Measurements from ENCODE around the gene IER2.
"Not testable (repeated sequence)": the region's sequence is repeated elsewhere in the genome, so short reads cannot be mapped to it uniquely, and the experiment has no call there.

IER2 gene

DNA sequence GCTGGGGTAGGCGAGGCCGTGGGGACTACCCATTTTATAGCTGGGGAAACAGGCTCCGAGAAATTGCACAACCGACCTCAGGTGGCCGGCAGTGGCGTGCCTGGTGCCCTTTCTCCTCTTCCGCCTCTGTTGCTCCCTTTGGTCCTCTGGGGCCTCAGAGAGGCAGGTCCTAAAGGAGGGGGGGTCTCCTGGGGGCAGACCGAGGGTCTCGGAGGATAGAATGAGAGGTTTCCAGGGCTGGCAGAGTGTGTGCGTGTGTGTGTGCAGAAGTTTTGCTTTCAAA, 11.4 kb upstream of the IER2 start:
- no peak for DNase-seq (ENCODE audit: low read depth)

DNA sequence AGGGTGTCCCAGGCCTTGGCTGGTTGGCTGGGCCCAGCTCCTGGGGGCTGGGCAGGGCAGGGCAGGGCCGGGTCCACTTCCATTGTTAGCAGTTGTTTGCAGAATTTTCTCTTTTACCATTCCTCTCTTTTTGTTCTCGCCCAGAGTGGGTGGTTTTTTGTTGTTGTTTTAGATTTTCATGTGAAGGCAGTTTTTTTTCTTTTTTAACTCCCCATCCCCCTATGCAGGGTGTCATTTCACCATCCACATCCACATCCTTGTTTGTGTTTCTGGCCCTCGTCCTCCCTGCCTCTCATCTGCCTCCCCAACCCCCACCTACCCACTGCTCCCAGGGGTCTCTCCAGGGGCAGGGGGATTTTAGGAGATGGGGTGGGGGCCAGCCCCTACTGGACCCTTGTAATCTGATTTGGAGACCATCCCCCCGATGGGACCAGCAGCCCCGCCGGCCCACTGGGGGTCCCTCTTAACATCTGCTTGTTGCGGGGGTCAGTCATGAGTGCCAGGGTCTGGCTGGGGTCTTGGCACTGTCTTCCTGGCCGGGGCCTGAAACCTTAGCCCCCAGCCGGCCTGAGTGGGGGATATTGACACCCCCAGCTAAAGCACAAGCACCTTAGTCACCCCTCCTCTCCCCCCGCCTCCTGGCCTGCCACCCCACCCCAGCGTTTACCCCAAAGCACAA, 10.4 kb upstream of the IER2 start:
- DNase-seq (ENCODE audit: low read depth): no peak

GRCh38 chr19:13146763-13147563, 3.2 kb upstream of the IER2 start:
- DNase-seq (ENCODE audit: low read depth): no peak

DNA sequence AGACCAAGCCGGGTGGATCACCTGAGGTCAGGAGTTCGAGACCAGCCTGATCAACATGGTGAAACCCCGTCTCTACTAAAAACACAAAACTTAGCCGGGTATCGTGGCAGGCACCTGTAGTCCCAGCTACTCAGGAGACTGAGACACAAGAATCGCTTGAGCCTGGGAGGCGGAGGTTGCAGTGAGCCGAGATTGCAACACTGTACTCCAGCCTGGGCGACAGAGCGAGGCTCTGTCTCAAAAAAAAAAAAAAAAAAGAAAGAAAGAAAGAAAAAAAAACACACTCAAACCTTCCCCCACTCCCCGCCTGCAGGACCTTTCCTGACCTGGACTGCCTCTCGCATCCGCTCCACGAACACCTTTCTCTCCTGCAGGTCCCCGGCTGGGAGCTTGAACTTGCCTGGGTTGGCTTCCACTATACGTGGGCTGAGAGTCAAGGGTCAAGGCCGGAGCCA, 1.0 kb upstream of the IER2 start:
- not testable (repeated sequence) for DNase-seq (ENCODE audit: low read depth)

DNA sequence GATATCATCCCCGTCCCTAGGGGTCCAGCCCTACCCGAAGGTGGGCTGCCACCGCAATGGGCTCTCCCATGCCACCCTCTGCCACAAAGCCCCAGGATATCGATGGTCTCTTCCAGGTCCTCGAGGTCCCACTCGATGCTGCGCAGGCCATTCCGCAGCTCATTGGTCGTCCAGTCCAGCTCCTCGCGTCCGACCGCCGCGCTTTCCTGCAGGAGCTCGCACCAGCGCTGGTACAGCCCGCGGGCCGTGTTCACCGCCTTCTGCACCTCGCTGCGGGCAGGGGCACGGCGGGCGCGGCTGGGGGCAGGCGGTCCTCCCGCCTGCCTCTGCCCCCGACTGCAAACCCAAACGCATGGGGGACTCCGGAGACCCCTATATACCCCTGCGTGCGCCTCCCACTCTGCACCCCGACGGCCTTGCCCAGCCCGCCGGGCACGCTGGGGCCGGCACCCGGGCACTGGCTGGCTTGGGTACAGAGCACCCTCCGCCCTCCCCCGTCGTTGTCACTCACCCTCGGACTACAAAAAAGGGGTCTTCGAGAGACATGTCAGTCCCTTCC, 504 bp upstream of the IER2 start:
- no peak for DNase-seq (ENCODE audit: low read depth)

DNA sequence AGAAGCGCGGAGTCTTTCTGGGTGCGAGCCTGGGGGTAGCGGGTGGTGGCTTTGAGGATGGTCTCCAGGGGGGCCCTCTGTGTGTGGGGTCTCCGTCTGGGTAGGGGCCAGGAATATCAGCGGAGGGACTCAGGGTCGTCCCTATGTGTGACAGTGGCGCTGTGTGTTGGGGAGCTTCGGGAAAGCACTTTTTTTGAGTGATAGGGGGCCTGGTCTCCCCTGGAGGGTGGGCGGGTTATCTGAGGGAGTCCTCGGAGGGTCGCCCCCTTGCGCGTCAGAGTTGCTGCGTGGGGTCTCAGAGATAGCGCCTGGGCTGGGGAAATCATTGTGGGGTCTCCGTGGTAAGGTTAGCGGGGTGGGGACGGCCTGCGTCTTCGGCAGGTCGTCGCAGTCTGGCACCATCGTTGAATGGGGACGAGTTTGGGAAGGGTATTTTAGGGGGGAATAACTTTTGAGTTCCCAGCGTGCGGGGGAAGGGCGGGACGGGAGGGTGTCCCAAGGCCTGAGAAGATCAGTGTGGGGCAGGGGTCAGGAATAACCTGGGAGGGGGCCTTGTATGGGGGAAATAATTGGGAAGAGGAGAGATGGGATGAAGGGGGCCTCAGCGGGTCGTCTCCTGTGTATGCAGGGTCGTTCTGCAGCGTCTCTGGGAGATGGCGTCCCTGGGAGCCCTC, 857 bp downstream of the IER2 start:
- no peak for DNase-seq (ENCODE audit: low read depth)

GRCh38 chr19:13151605-13152355, 1.6 kb downstream of the IER2 start:
- peak; percentile 93 for DNase-seq (ENCODE audit: low read depth)

- DNase-seq (ENCODE audit: low read depth): no peak
Observed at GRCh38 chr19:13152356-13152973, 2.3 kb downstream of the IER2 start.

- peak; percentile 93 for DNase-seq (ENCODE audit: low read depth)
Observed at GRCh38 chr19:13152974-13153568, 2.9 kb downstream of the IER2 start.

DNA sequence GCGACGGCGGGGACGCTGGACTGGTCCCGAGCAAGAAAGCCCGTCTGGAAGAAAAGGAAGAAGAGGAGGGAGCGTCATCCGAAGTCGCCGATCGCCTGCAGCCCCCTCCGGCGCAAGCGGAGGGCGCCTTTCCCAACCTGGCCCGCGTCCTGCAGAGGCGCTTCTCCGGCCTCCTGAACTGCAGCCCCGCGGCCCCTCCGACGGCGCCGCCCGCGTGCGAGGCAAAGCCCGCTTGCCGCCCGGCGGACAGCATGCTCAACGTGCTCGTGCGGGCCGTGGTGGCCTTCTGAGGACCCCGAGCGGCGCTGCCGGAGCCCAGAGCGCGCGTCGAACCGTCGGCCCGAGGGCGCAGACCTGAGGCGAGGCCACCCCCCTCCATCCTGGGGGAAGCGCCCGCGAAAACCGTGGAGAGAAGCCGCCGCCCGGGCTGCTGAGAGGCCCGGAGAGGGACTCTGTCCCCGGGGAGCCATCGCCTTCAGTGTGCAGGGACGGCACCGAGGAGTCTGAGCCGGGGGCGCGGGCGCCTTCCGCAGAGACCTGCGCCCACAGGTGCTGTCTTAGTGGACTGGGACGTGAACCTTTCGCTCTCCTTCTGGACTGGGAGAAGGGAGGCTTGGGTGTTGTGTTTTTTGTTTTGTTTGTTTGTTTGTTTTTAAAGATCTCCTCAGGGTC, 3.5 kb downstream of the IER2 start:
- no peak for DNase-seq (ENCODE audit: low read depth)

DNA sequence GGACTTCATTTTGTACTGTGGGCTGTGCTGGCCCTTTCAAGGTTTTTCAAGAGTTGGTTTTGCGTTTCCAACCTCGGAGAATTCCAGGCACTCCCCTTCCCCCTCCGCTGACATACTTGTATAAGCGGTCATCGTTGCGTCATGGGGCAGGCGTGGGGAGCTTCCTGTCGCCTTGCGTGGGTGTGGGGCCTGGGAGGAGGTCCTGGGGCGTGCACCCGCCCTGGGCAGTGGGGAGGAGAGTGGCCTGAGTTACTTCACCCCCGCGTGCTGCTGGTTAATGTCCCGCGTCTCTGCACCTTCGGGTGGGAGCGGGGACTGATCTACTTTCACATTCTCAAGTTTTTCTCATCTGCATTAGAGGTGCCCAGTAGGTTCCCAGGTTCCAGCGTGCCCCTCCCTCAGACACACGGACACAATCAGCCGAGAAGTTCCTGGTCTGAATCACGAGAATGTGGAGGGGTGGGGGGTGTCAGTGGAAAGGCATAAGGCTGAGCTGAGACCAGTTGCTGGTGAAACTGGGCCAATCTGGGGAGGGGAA, 4.1 kb downstream of the IER2 start:
- peak; percentile 63 for DNase-seq (ENCODE audit: low read depth)

DNA sequence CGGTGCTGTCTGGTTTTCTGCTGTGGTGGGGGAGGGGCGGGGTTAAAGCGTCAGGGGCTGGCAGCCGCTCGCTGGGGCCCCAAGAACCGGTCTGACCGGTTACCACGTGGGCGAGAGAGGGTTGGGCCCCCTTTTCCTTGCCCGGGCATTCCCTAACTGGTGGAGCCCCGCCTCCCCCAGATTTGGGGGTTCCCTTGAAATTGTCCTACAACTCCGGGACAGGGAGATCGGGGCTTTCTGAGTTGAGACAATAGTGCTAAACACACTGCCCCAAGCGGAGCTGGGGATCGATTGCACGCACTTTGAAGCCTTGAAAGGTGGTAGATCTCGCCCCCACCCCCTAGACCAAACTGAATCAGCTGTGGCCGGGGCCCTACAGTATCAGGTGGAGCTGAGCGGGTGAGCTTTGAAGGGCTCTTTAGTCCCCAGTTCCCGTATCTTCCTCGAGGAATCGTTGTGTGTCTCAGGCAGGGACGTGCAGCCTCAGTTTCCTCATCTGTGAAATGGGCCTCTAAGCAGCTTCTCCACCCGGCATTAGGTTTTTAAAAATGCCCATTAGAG, 4.8 kb downstream of the IER2 start:
- DNase-seq (ENCODE audit: low read depth): peak; percentile 69

DNA sequence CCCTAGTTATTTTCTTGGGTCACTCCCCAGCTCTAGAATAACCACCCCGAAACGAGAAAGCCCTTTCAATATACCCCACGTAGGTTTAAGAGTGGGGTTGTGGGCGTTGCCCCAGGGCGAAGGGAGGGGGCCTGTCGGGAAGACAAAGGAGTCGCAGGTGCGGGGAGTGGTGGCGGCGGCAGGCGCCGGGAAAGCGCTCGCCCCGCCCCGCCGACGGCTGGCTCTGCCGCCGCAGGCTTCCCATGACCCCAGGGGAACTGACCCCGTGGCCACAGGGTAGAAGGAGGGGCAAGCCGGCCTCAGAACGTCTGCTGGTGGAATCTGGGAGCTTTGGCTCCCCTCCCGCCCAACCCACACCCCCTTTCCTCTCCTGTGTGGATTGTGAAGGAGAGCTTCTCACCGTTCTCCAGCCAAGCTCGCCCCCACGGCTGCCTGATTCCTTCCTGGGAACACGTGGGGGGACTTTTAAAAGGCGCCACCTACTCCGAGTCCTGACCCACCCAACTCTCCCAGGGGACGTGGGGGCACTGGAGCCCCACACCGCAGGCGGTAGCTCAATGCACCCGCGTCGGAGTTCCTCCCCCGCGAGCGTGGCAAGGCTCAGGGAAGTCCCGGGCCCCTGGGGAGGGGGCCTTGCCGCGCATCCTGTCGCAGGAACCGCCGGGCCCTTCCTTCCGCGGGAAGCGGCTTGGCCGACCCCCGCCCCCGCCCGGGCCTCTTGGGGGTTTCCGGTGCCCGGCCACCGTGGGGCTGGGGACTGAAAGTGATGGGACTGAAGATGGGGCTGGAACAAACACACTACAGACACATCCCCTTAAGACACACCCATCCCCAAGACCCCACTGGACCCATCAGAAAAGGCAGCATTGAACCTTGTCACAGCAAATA, 5.5 kb downstream of the IER2 start:
- DNase-seq (ENCODE audit: low read depth): peak; percentile 68

GRCh38 chr19:13159713-13160112, 9.5 kb downstream of the IER2 start:
- no peak for DNase-seq (ENCODE audit: low read depth)

GRCh38 chr19:13160557-13160956, 10.3 kb downstream of the IER2 start:
- no peak for DNase-seq (ENCODE audit: low read depth)

DNA sequence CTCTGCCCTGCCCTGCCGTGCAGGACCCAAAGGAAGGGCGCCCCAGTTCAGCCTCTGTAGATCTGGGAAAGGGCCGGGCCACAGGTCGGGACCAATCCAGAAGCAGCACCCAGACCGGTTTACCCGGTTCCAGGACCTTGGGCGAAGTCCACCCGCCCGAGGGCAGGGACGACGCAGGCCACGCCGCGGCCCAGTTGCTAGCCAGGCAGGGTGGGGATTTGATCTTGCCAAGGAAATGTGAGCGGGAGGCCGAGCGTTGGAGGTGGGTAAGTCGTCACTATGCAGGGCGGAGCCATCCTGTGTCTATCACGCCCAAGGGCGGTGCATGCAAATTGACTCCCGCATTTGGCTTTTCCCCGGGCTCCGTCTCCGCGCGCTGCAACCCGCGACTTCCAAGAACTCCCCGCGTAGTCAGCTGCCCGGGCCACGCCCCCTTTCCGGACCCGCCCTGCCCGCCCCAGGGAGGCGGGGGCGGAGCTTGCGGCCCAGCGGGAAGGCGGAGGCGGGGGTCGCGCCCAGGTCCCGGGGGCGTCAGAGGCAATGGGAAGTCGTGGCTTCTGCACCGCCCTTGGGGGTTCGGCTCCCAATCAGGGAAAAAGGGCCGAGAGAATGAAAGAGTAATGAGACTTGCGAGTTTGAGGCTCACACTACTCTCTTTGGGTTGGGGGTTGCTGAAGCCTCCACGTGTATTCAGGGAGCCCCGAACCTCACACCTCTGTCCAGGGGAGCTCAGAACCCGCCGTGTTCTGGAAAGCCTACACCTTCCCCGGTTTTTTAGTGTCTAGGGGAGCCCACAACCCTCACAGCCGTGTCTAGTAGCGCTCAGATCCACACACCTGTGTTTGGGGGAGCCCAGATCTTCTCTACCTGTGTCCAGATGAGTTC, 12.8 kb downstream of the IER2 start:
- DNase-seq (ENCODE audit: low read depth): peak; percentile 81

GRCh38 chr19:13163609-13164342, 13.6 kb downstream of the IER2 start:
- no peak for DNase-seq (ENCODE audit: low read depth)
